ENCODE results near the gene KLHL17.

DNA sequence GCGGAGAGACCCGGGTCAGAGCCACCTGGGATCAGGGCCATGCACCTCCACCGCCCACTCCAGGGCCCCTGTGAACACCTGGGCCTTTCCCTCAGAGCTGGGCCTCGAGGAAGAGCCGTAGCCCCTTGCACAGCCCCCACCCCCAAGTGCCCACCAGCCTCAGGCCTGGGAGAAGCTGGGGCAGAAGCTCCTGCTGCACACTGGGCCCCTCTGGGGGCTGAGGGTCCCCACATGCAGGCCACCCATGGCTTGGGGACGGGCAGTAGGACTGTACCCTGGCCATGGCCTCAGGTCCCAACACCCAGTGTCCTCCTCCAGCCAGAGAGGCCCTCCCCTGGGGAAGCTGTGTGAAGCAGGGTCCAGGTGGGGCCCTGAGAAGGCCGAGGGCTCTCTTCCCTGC, 7.8 kb upstream of the KLHL17 start:
- TF ChIP-seq EZH2 (IDR thresholded peaks at IDR 0.05) (no peak), FOXP2 (optimal IDR thresholded peaks at IDR 0.05; ENCODE audit: control extremely low read depth, extremely low read length, insufficient read depth) (no peak), POLR2AphosphoS5 (IDR thresholded peaks at IDR 0.05; ENCODE audit: borderline replicate concordance, low read depth, low read length) (no peak)
